Measurements from ENCODE around the gene GLRA2.

GRCh38 chrX:14777525-14777924, 248.2 kb downstream of the GLRA2 start:
- TF ChIP-seq CTCF (IDR thresholded peaks at IDR 0.05 in 4 of 5, conservative IDR thresholded peaks at IDR 0.05 in 1 of 5) (no peak), POLR2A (IDR thresholded peaks at IDR 0.05) (no peak)

Data from gastrocnemius medialis (tissue), 4 donors.